NCI-H187 treated with DMSO at 0.1 percent for 48 hours (cell line): ENCODE results near the gene ZNRF3.
A peak's percentile ranks its signal among the peaks of the same experiment; 100 is the strongest.
"Not testable (repeated sequence)": the region's sequence is repeated elsewhere in the genome, so short reads cannot be mapped to it uniquely, and the experiment has no call there.

Source experiments
- DNase-seq: peaks from one replicate; lab custom pipeline; 2025; lab: John Stamatoyannopoulos, UW

The ZNRF3 gene

GRCh38 chr22:28882878-28883656 lies at the start of gene ZNRF3:
ZNRF3 (plus strand) TSS chr22:28883572; CDS start chr22:28883767, 195 bp downstream.
- peak; percentile 40 for DNase-seq

GRCh38 chr22:28835630-28836189 lies 47.7 kb upstream of the ZNRF3 start:
- no peak for DNase-seq

- no peak for DNase-seq
Measured at GRCh38 chr22:28837640-28838039, 45.7 kb upstream of the ZNRF3 start.

GRCh38 chr22:28838971-28839370 lies 44.4 kb upstream of the ZNRF3 start:
- DNase-seq: no peak

GRCh38 chr22:28841111-28841510 lies 42.3 kb upstream of the ZNRF3 start:
- DNase-seq: no peak

GRCh38 chr22:28843633-28844032 lies 39.7 kb upstream of the ZNRF3 start:
- DNase-seq: no peak

GRCh38 chr22:28844277-28844676 lies 39.1 kb upstream of the ZNRF3 start:
- not testable (repeated sequence) for DNase-seq

GRCh38 chr22:28846994-28847393 lies 36.4 kb upstream of the ZNRF3 start:
- no peak for DNase-seq

GRCh38 chr22:28855355-28856094 lies 27.8 kb upstream of the ZNRF3 start:
- DNase-seq: no peak

- no peak for DNase-seq
Measured at GRCh38 chr22:28856095-28856455, 27.3 kb upstream of the ZNRF3 start.

GRCh38 chr22:28857288-28857687 lies 26.1 kb upstream of the ZNRF3 start:
- DNase-seq: no peak

- no peak for DNase-seq
Measured at GRCh38 chr22:28864878-28865596, 18.3 kb upstream of the ZNRF3 start.

- DNase-seq: no peak
Measured at GRCh38 chr22:28867191-28867590, 16.2 kb upstream of the ZNRF3 start.

- not testable (repeated sequence) for DNase-seq
Measured at GRCh38 chr22:28868389-28868788, 15.0 kb upstream of the ZNRF3 start.

- DNase-seq: no peak
Measured at GRCh38 chr22:28869736-28870135, 13.6 kb upstream of the ZNRF3 start.

GRCh38 chr22:28873183-28873963 lies 10.0 kb upstream of the ZNRF3 start:
- DNase-seq: no peak

GRCh38 chr22:28874061-28874460 lies 9.3 kb upstream of the ZNRF3 start:
- no peak for DNase-seq

GRCh38 chr22:28874811-28875320 lies 8.5 kb upstream of the ZNRF3 start:
- no peak for DNase-seq

GRCh38 chr22:28882545-28882877 lies 861 bp upstream of the ZNRF3 start:
- no peak for DNase-seq

GRCh38 chr22:28883657-28883916 lies 215 bp downstream of the ZNRF3 start:
- DNase-seq: no peak

- no peak for DNase-seq
Measured at GRCh38 chr22:28883917-28884746, 760 bp downstream of the ZNRF3 start.
